AG10803 (cell line): ENCODE data around the gene ETV6.

Experiments used
- DNase-seq: peaks from one replicate; pipeline ENCODE4 v3.0.0; 2010; ENCODE audit warnings: low read depth
- H3K4me3 ChIP-seq: 2 replicates; pipeline ENCODE4 v1.5.1; 2011; ENCODE audit warnings: mild to moderate bottlenecking, low read length, control low read depth
- TF ChIP-seq, protein P1 (sequence below): conservative IDR thresholded peaks from 2 replicates; pipeline ENCODE4 v1.5.1; 2011; ENCODE audit warnings: mild to moderate bottlenecking, low read length, control low read depth, inconsistent platforms

The ETV6 gene

DNA sequence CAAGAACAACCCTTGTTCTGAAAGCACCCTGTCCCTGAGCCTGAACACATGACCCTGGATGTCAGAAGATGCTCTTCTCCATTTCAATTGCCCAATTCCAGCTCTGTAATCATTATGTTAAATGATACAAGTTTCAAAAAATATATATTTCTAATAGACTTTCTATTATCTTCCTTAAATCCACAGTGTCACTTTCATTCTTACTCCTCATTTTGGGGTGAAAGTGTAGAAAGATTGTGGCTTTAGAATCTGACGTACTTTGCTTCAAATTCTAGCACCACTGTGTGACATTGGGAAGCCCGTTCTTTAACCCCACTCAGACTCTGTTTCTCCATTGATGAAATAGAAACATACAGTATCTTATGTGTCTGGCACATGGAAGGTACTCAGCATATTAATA lies 83.2 kb downstream of the ETV6 start:
- no peak overlapping the region for H3K4me3 ChIP-seq
- TF ChIP-seq, protein P1, sequence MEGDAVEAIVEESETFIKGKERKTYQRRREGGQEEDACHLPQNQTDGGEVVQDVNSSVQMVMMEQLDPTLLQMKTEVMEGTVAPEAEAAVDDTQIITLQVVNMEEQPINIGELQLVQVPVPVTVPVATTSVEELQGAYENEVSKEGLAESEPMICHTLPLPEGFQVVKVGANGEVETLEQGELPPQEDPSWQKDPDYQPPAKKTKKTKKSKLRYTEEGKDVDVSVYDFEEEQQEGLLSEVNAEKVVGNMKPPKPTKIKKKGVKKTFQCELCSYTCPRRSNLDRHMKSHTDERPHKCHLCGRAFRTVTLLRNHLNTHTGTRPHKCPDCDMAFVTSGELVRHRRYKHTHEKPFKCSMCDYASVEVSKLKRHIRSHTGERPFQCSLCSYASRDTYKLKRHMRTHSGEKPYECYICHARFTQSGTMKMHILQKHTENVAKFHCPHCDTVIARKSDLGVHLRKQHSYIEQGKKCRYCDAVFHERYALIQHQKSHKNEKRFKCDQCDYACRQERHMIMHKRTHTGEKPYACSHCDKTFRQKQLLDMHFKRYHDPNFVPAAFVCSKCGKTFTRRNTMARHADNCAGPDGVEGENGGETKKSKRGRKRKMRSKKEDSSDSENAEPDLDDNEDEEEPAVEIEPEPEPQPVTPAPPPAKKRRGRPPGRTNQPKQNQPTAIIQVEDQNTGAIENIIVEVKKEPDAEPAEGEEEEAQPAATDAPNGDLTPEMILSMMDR: no peak
- DNase-seq: no peak

DNA sequence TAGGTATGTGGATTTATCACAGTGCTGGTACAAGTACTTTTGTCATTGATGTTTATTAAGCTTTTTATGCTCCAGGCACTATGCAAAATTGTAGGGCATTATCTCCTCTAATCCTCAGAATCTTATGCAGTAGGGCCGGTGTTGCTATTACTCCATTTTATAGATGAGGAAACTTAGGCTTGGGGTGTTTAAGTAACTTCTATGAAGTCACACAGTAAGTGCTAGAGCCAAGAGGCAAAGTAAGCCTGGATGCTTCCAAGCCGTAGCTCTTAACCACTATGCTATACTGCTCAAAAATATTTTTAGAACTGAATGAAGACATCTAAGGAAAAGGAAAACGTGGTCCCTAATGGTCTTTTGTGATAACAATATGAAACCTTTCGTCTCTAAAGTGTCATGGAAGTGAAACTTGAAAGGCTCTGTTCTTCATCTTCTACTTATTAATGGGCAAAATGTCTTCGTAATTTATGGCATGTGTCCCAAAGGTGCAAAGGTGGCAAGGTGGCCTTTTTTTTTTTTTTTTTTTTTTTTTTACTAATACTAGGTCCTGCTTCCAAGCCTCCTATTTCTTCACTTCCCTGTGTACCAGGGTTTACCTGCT lies 85.2 kb downstream of the ETV6 start:
- no peak overlapping the region for H3K4me3 ChIP-seq
- TF ChIP-seq, protein P1: no peak
- no peak for DNase-seq

DNA sequence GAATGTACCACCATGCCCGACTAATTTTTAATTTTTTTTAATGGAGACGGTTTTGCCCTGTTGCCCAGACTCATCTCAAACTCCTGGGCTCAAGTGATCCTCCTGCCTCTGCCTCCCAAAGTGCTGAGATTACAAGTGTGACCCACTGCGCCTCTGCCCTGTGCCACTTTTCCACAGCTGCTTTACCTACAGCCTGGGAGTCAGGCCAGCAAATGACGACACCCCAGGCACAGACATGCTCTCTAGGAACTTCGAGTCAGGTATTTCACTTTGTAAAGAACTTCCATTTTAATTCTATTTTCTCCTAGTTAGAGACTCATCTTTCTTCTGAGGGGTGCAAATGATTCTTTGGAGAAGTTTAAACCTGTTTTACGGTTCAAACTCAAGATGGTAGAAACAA lies 89.0 kb downstream of the ETV6 start:
- no peak for DNase-seq
- no peak overlapping the region for H3K4me3 ChIP-seq
- TF ChIP-seq, protein P1: no peak

DNA sequence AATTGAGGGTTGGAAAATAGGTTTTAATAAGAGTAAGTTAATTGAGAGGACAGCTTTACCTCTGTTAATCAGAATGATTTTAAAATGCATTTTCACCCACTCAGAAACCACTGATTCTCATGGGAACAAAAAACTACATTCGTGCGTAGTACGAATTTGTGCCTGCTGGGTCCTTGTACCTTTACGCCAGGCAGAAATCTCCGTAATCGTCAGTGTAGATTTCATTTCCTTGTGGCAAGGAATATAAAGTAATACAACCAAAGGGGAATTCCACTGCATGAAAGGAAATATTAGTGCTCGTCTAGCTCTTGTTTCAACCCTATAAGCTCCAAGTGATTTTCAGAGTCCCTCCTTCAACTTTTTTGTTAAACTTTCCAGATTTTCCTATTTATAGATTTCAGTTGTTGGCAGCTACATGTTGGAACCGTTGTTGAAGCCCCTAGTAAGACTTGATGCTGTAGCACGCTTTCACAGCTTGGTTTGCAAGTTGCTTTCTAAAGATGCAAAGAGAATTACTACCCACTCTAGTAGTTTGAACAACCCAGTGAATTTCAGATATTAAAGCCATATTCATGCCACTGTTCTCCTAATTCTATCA lies 90.6 kb downstream of the ETV6 start:
- no peak for DNase-seq
- H3K4me3 ChIP-seq: no peak overlapping the region
- TF ChIP-seq, protein P1: no peak

DNA sequence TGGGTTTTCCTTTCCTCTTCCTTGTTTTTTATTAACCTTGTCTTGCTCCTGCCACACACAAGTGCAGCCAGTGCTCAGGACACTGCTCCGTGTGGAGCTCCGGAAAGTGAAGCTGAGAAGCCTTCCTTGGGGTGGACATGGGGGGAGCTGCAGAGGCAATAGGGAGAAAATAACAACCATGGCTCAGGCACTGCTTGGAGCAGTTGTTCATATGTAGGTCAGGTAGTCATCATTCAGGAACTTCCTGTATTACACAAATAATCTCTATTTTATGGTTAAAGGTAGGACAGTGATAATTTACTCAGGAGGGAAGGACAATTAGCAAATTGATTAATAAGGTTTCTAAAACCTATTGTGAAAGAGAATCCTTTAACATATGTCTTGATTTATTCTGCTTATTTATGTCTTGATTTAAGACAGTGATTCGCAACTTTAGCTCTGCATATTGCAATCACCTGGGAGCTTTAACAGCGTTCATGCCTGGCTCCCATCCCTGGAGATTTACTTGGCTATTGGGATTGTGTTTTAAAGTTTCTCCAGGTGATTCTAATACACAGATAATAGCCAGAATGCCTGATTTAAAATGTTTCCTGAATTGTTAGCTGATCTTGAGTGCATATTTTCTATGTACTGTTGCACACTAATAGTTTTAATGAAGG lies 92.1 kb downstream of the ETV6 start:
- TF ChIP-seq, protein P1: no peak
- no peak for DNase-seq
- no peak overlapping the region for H3K4me3 ChIP-seq

DNA sequence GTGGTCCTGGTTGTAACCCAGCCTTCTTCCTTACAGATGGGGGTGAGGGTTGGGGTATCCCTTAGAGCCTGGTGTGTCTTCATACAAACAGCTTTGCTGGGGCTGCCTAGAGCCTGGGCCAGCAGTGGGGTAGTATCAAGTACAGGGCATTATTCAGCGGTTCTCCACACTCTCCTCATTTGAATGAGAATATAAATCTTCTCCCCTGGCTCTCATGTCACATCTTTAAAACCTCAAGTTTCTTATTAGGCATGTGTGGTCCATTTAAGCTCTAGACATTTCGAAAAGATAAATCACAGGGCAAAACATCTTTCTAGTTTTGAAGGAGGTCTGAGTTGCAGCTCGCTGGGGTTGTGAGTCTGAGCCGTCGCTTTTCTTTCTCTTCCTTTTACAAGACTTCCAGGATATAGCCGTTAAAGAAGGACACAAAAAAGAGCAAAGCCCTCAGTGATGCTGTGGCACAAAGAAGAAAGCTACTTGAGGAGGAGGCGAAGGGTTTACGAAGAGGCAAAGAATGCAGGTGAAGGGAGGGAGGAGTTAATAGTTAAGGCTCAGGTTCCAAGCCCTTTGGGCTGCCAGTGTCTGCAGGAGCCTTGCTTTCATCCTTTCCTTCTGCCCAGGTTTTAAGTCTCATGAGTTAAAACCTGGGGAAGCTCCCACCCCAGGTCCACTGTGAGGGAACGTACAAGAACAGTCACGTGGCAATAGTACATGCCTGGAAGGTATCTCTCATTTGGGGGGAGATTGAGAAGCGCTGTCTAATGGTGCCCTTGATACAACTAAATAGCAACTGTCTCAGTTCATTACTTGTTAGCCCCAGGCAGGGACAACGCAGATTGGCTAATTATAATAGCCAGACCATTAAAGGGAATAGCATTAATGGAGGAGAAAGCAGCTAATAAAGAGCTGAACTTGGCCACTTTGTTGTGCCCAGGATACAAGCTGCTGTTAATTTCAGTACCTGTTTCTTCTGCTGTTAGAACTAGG lies 94.2 kb downstream of the ETV6 start:
- no peak for DNase-seq
- TF ChIP-seq, protein P1: no peak
- H3K4me3 ChIP-seq: no peak overlapping the region
